ENCODE data around the gene CRYGN. TPM values are rescaled to one million over a fixed set of nuclear protein-coding genes. Genes with fewer than 3 reads are reported as not detected.

Gene CRYGN
- total and polyA plus RNA-seq, 2 donors from 2014 or later = 0.22 TPM; not detected in 1

DNA sequence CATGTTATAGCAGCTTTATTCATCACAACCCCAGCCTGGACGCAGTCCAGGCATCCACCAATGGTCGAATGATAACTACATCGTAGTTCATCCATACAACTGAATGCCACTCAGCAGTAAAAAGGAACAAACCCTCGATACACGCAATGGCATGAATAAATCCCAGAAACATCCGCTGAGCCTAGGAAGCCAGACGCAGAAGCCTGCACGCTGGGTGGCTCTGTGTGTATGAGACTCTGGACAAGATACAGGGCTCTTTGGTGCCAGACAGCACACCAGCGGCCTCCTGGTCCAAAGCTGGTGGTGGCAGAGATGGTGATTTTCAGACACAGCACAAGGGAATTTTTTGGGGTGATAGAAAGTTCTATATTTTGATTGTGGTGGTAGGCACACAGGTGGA, 10.0 kb upstream of the CRYGN start:
- no peak for FAIRE-seq
- DNase-seq = no peak
- TF ChIP-seq, protein P1, sequence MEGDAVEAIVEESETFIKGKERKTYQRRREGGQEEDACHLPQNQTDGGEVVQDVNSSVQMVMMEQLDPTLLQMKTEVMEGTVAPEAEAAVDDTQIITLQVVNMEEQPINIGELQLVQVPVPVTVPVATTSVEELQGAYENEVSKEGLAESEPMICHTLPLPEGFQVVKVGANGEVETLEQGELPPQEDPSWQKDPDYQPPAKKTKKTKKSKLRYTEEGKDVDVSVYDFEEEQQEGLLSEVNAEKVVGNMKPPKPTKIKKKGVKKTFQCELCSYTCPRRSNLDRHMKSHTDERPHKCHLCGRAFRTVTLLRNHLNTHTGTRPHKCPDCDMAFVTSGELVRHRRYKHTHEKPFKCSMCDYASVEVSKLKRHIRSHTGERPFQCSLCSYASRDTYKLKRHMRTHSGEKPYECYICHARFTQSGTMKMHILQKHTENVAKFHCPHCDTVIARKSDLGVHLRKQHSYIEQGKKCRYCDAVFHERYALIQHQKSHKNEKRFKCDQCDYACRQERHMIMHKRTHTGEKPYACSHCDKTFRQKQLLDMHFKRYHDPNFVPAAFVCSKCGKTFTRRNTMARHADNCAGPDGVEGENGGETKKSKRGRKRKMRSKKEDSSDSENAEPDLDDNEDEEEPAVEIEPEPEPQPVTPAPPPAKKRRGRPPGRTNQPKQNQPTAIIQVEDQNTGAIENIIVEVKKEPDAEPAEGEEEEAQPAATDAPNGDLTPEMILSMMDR (IDR thresholded peaks at IDR 0.05; ENCODE audit: borderline replicate concordance, extremely low read depth, insufficient read depth) = no peak
- intact Hi-C loops (cut with DNase I) = loop anchor here (10.0 kb wide), 1 partner anchor 75 kb away; no protein-coding TSS in a partner anchor
- Histone ChIP-seq H3K9ac (ENCODE audit: low read length in 3 of 3) (no peak overlapping the region), H3K36me3 (ENCODE audit: control insufficient read depth in 2 of 3, insufficient read depth in 3 of 3, low read length in 3 of 3) (no peaks in the 10 kb centered on the region), H3K27ac (ENCODE audit: low read depth in 2 of 2, low read length in 2 of 2) (no peak overlapping the region), H3K9me3 (ENCODE audit: control insufficient read depth in 2 of 3, insufficient read depth in 1 of 3, low read length in 3 of 3) (no peaks in the 10 kb centered on the region), H3K4me3 (ENCODE audit: low read length in 3 of 3) (no peak overlapping the region), H3K27me3 (ENCODE audit: control insufficient read depth, insufficient read depth, low read length) (no peaks in the 10 kb centered on the region), H3K4me1 (ENCODE audit: control insufficient read depth in 2 of 3, insufficient read depth in 2 of 3, low read depth in 1 of 3, low read length in 3 of 3) (no peaks in the 10 kb centered on the region)

DNA sequence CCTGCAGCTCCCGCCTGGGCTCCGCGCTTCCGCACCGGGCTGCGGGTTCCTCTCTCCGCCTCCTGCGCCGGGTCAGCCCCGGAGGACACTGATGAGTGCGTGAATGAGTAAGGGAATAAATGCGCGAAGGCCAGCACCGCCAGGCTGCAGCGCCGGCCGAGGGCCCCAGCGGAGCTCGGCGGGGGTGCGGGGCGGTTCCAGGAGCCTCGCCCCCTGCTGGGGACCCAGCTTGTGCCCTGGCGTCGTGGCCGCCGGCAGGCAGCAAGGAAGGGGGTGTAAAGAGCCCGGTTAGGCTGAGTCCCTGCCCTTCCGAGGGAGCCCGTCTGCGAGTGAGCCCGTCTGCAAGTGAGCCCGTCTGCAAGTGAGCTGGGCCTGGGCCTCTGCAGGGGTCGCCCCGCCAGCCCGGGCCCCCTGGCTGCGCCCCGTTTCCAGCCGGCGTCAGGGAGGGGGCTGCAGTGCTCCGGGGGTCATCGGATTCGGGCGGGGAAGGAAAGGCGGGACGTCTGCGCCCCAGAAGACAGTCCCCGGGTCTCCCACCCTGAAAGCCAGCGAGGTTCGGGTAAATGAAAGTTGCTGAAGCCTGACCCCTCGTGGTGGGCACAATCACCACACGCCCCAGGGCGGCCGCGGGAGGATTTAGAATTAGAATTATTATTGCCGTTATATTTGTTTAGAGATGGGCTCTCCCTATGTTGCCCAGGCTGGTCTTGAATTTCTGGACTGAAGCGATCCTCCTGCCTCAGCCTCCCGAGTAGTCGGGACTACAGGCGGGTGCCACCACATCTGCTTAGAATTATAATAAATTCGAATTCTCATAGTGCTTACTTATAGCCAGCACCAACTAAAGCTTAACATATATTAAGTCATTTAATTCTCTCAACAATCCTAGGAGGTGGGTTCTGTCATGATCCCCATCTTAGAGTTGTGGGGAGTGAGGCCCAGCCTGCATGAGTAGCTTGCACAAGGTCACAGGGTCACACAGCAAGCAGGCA, 8.6 kb upstream of the CRYGN start:
- Histone ChIP-seq H3K36me3 (ENCODE audit: control insufficient read depth in 2 of 3, insufficient read depth in 3 of 3, low read length in 3 of 3) (no peaks in the 10 kb centered on the region), H3K27ac (ENCODE audit: low read depth in 2 of 2, low read length in 2 of 2) (no peak overlapping the region), H3K4me3 (ENCODE audit: low read length in 3 of 3) (peak overlapping the region in 2 of 3 donors; percentile 25 to 57), H3K27me3 (ENCODE audit: control insufficient read depth, insufficient read depth, low read length) (no peaks in the 10 kb centered on the region), H3K9me3 (ENCODE audit: control insufficient read depth in 2 of 3, insufficient read depth in 1 of 3, low read length in 3 of 3) (no peaks in the 10 kb centered on the region), H3K9ac (ENCODE audit: low read length in 3 of 3) (peak overlapping the region in 1 of 3 donors; percentile 5), H3K4me1 (ENCODE audit: control insufficient read depth in 2 of 3, insufficient read depth in 2 of 3, low read depth in 1 of 3, low read length in 3 of 3) (peaks cover 0 to 3% (median 0%) of the 10 kb centered on the region in 3 donors)
- TF ChIP-seq, protein P1 (IDR thresholded peaks at IDR 0.05; ENCODE audit: borderline replicate concordance, extremely low read depth, insufficient read depth) = peak; percentile 78
- DNase-seq (peak in 4 of 5 donors; percentile 81 to 87 (median 83)), FAIRE-seq (no peak)
- intact Hi-C loops (cut with DNase I) = no loop called here

DNA sequence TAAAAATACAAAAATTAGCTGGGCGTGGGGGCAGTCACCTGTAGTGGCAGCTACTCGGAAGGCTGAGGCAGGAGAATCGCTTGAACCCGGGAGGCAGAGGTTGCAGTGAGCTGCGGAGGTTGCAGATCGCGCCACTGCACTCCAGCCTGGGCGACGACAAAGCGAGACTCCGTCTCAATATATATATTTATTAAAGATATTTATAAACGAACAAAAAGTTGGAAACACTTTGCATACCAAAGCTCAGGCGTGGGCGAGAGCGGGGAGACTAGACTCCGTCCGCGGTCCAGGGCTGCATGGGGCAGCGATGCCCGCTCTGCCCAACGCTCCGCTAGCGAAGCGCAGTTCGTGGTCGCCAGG, 7.9 kb upstream of the CRYGN start:
- Histone ChIP-seq H3K4me1 (ENCODE audit: control insufficient read depth in 2 of 3, insufficient read depth in 2 of 3, low read depth in 1 of 3, low read length in 3 of 3) (peaks cover 0 to 3% (median 0%) of the 10 kb centered on the region in 3 donors), H3K4me3 (ENCODE audit: low read length in 3 of 3) (peak overlapping the region in 2 of 3 donors; percentile 25 to 57), H3K9ac (ENCODE audit: low read length in 3 of 3) (no peak overlapping the region), H3K36me3 (ENCODE audit: control insufficient read depth in 2 of 3, insufficient read depth in 3 of 3, low read length in 3 of 3) (no peaks in the 10 kb centered on the region), H3K27ac (ENCODE audit: low read depth in 2 of 2, low read length in 2 of 2) (no peak overlapping the region), H3K27me3 (ENCODE audit: control insufficient read depth, insufficient read depth, low read length) (no peaks in the 10 kb centered on the region), H3K9me3 (ENCODE audit: control insufficient read depth in 2 of 3, insufficient read depth in 1 of 3, low read length in 3 of 3) (no peaks in the 10 kb centered on the region)
- intact Hi-C loops (cut with DNase I) = no loop called here
- DNase-seq (no peak), FAIRE-seq (no peak)
- TF ChIP-seq, protein P1 (IDR thresholded peaks at IDR 0.05; ENCODE audit: borderline replicate concordance, extremely low read depth, insufficient read depth) = no peak
